GM12878 (cell line): ENCODE data around the gene CRYBA2. TPM values are rescaled to one million over a fixed set of nuclear protein-coding genes. Genes with fewer than 3 reads are reported as not detected.

Experiments
- ATAC-seq: fragments of 200-7000 bp; cut with Tn5 transposase; 3 replicates; pipeline ENCODE4 v1.9.1; 2020; ENCODE audit warnings: mild to moderate bottlenecking, moderate library complexity
- BruUV-seq: library from RNA; stranded (reverse); fragments of 400-500 nt; replicated peaks from 2 replicates; lab custom pipeline; 2021; lab: Mats Ljungman, UMichigan
- CTCF ChIA-PET: fragments of 300-600 bp; sonication (Branson Sonifier 250); formaldehyde crosslinking; extraction: SDS; loops from one replicate; lab custom pipeline; 2021; ENCODE audit warnings: inconsistent platforms; lab: Yijun Ruan, JAX
- POLR2A ChIA-PET: fragments of 350-600 bp; formaldehyde crosslinking; extraction: SDS; loops from one replicate; lab custom pipeline; 2021; ENCODE audit warnings: inconsistent platforms; lab: Charles Lee
- RAD21 ChIA-PET: fragments of 300-600 bp; sonication (Branson Sonifier 250); formaldehyde crosslinking; loops from one replicate; lab custom pipeline; 2023; ENCODE audit warnings: antibody characterized with exemption; ENCODE audit not compliant: unreplicated experiment; lab: Charles Lee
- SMC1A ChIA-PET: fragments of 300-600 bp; sonication (Branson Sonifier 250); formaldehyde crosslinking; loops from one replicate; lab custom pipeline; 2023; ENCODE audit not compliant: unreplicated experiment, uncharacterized antibody; lab: Charles Lee
- DNase-seq: peaks from one replicate; pipeline ENCODE4 v3.0.0-alpha.2; 2011; ENCODE audit warnings: low read depth, low spot score
- FAIRE-seq: peaks from 3 replicates; lab custom pipeline; 2011; peaks lifted over from hg19 to GRCh38; lab: Jason Lieb, UNC
- H2AFZ ChIP-seq: 2 replicates; pipeline ENCODE4 v1.6.0; 2011; ENCODE audit warnings: low read depth, low read length, control low read depth; ENCODE audit not compliant: control insufficient read depth
- H3K27ac ChIP-seq: 2 replicates; pipeline ENCODE4 v1.5.1; 2011; ENCODE audit warnings: control low read depth; ENCODE audit not compliant: control insufficient read depth, insufficient read depth
- H3K27me3 ChIP-seq, 2 experiments: replicated peaks in 1 of 2; 2 replicates each; pipeline versions ENCODE4 v1.6.0 to v1.6.1; 2011; ENCODE audit warnings: low read length in 1 of 2; ENCODE audit not compliant: control insufficient read depth in 2 of 2, insufficient read depth in 2 of 2
- H3K36me3 ChIP-seq, 2 experiments: 2 replicates each; pipeline ENCODE4 v1.5.1; 2011; ENCODE audit warnings: low read length in 1 of 2; ENCODE audit not compliant: control insufficient read depth in 2 of 2, insufficient read depth in 2 of 2
- H3K4me1 ChIP-seq: 2 replicates; pipeline ENCODE4 v1.6.1; 2011; ENCODE audit warnings: mild to moderate bottlenecking, low read length, moderate library complexity, mixed read lengths; ENCODE audit not compliant: control insufficient read depth, insufficient read depth
- H3K4me2 ChIP-seq: 2 replicates; pipeline ENCODE4 v1.6.0; 2011; ENCODE audit warnings: control low read depth; ENCODE audit not compliant: control insufficient read depth, insufficient read depth
- H3K4me3 ChIP-seq: fragments of 200-600 bp; sonication (generic); 2 replicates; pipeline ENCODE4 v1.5.1; 2016
- H3K79me2 ChIP-seq: 2 replicates; pipeline ENCODE4 v1.6.0; 2011; ENCODE audit warnings: low read length; ENCODE audit not compliant: control insufficient read depth, insufficient read depth
- H3K9ac ChIP-seq: 2 replicates; pipeline ENCODE4 v1.8.0; 2011; ENCODE audit warnings: low read length, control low read depth, mixed read lengths; ENCODE audit not compliant: control insufficient read depth, insufficient read depth
- H3K9me3 ChIP-seq: replicated peaks from 3 replicates; pipeline ENCODE4 v1.5.1; 2011; ENCODE audit warnings: mild to moderate bottlenecking, low read length; ENCODE audit not compliant: control insufficient read depth, insufficient read depth
- H4K20me1 ChIP-seq: 2 replicates; pipeline ENCODE4 v1.6.0; 2011; ENCODE audit not compliant: control insufficient read depth, insufficient read depth
- E4F1 ChIP-seq: fragments of 450-650 bp; IDR thresholded peaks from 2 replicates; pipeline ENCODE4 v1.6.1; 2018; ENCODE audit warnings: borderline replicate concordance, mild to moderate bottlenecking; ENCODE audit not compliant: partially characterized antibody
- HDGF ChIP-seq: fragments of 450-650 bp; IDR thresholded peaks from 2 replicates; pipeline ENCODE4 v1.6.1; 2016; ENCODE audit warnings: antibody characterized with exemption
- IRF3 ChIP-seq: fragments of 450-650 bp; IDR thresholded peaks from 2 replicates; pipeline ENCODE4 v1.6.1; 2014; ENCODE audit warnings: mild to moderate bottlenecking
- NBN ChIP-seq: fragments of 450-650 bp; IDR thresholded peaks from 2 replicates; pipeline ENCODE4 v1.6.1; 2016
- PAX5 ChIP-seq: IDR thresholded peaks from 2 replicates; pipeline ENCODE4 v1.6.1; 2011; ENCODE audit warnings: low read depth, low read length, borderline replicate concordance
- WGBS: methylation state at CpG from one replicate; pipeline ENCODE4 v1.1.6; 2016; ENCODE audit warnings: low lambda C conversion rate; ENCODE audit not compliant: insufficient replicate concordance, insufficient coverage; ENCODE audit errors: missing lambda C conversion rate; 5-methylcytosine and 5-hydroxymethylcytosine counted together
- in situ Hi-C: fragments of 300-500 bp; cut with MboI; formaldehyde crosslinking; loops from 9 replicates; pipeline ENCODE4 v1.14.3; 2018; ENCODE audit warnings: mixed read lengths
- intact Hi-C: fragments of 100-400 bp; cut with micrococcal nuclease; formaldehyde crosslinking; loops from one replicate; pipeline ENCODE4 v1.14.2; 2022; ENCODE audit not compliant: unreplicated experiment
- polyA plus RNA-seq, 11 experiments: library from polyadenylated mRNA; depleted of rRNA in 4 of 11; unstranded in 6 of 11; stranded (reverse) in 5 of 11; fragments of >200 nt; fragmentation: Nextera tagmentation in 4 of 11; fragmentation: Illumina TruSeq in 1 of 11; extraction: Ambion mirVana in 4 of 11; extraction: Trizol in 1 of 11; gene quantifications; 1 replicate in 1 of 11; 2 replicates in 10 of 11; pipeline versions ENCODE4 v1.2.1 to v1.2.3, GENCODE V29; 2011 to 2016; ENCODE audit warnings: inconsistent platforms in 2 of 11, missing spikeins in 2 of 11, low read depth in 1 of 11
- total RNA-seq, 4 experiments: library from RNA; depleted of rRNA in 3 of 4; stranded (reverse); fragments of >200 nt in 3 of 4; fragmentation: Illumina TruSeq in 1 of 4; extraction: Trizol in 1 of 4; gene quantifications; 2 replicates each; pipeline versions ENCODE4 v1.2.1 to v1.2.3, GENCODE V29; 2013 to 2021
- TF ChIP-seq, protein P1 (sequence below): fragments of 450-650 bp; formaldehyde crosslinking; IDR thresholded peaks from 2 replicates; pipeline ENCODE4 v1.4.0; 2020; ENCODE audit warnings: mild to moderate bottlenecking, moderate library complexity

Gene CRYBA2
- total and polyA plus RNA-seq, 10 of the 15 experiments (the other 5 are each of a cell fraction or from before 2014, with no cell fraction given) = not detected

GRCh38 chr2:219016721-219017120, 23.5 kb upstream of the CRYBA2 start:
- Histone ChIP-seq H3K36me3 (no peaks in the 10 kb centered on the region), H4K20me1 (no peaks in the 10 kb centered on the region), H3K9me3 (no peaks in the 10 kb centered on the region), H3K4me1 (no peaks in the 10 kb centered on the region), H3K27me3 (peaks cover 1 to 2% of the 10 kb centered on the region in 2 experiments; a peak in 1 of 4 replicates), H3K4me3 (no peak overlapping the region), H3K79me2 (no peaks in the 10 kb centered on the region), H3K4me2 (no peak overlapping the region), H3K9ac (no peak overlapping the region), H3K27ac (no peak overlapping the region), H2AFZ (no peak overlapping the region)
- no peak for ATAC-seq
- no TSS peak for BruUV-seq
- TF ChIP-seq NBN = no peak
- DNase-seq = no peak
- intact Hi-C loops = no loop called here
- WGBS = 61% methylated on average over 11 of the region's 11 CpGs
- in situ Hi-C loops = no loop called here
- ChIA-PET RAD21 (no interaction called here), POLR2A (no interaction called here), SMC1A (no interaction called here), CTCF (interaction anchor here (0.9 to 1.5 kb wide), 2 partner anchors 22 to 138 kb away, joined by 3 to 4 read pairs; no protein-coding TSS in a partner anchor)
- no peak for FAIRE-seq

DNA sequence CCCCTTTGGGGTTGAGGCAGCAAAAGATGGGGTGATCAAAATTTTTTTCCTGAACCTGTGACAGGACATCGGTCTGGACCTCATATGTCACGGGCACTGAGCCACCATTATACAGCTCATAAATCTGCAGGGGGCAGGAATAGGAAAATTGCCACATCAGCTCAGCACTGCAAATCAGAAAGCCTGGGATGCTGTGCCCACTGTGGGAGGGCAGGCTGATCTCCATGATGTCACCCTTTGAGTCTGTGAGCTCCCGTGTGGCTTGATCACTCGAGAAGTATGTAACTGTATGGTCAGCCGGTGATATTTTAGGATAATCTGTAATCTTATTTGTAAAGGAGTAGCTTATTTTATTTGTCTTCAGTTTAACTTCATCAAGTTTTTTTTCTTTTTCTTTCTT, 17.7 kb upstream of the CRYBA2 start:
- ATAC-seq (no peak), FAIRE-seq (no peak), DNase-seq (no peak)
- Histone ChIP-seq H3K4me1 (no peaks in the 10 kb centered on the region), H3K79me2 (no peaks in the 10 kb centered on the region), H3K36me3 (no peaks in the 10 kb centered on the region), H3K27ac (no peak overlapping the region), H3K27me3 (no peaks in the 10 kb centered on the region; a peak in 1 of 4 replicates), H4K20me1 (no peaks in the 10 kb centered on the region), H3K9ac (no peak overlapping the region), H3K9me3 (no peaks in the 10 kb centered on the region), H3K4me2 (no peak overlapping the region), H2AFZ (no peak overlapping the region), H3K4me3 (no peak overlapping the region)
- ChIA-PET RAD21 (interaction anchor here (0.6 to 1.8 kb wide), 4 partner anchors 109 to 144 kb away, joined by 3 to 6 read pairs (median 4); no protein-coding TSS in a partner anchor), SMC1A (interaction anchor here (0.7 to 2.5 kb wide), 3 partner anchors 134 to 847 kb away, joined by 3 to 9 read pairs (median 3); no protein-coding TSS in a partner anchor), CTCF (interaction anchor here (0.6 to 2.4 kb wide), 13 partner anchors 9 to 889 kb away, joined by 3 to 9 read pairs (median 4); partner anchors contain the start of gene CDK5R2), POLR2A (no interaction called here)
- in situ Hi-C loops = no loop called here
- BruUV-seq = no TSS peak
- intact Hi-C loops = no loop called here
- 72% methylated on average over 5 of the region's 5 CpGs for WGBS
- no peak for TF ChIP-seq E4F1
- TF ChIP-seq PAX5 = no peak
- TF ChIP-seq IRF3 = no peak
- no peak for TF ChIP-seq HDGF
- TF ChIP-seq, protein P1, sequence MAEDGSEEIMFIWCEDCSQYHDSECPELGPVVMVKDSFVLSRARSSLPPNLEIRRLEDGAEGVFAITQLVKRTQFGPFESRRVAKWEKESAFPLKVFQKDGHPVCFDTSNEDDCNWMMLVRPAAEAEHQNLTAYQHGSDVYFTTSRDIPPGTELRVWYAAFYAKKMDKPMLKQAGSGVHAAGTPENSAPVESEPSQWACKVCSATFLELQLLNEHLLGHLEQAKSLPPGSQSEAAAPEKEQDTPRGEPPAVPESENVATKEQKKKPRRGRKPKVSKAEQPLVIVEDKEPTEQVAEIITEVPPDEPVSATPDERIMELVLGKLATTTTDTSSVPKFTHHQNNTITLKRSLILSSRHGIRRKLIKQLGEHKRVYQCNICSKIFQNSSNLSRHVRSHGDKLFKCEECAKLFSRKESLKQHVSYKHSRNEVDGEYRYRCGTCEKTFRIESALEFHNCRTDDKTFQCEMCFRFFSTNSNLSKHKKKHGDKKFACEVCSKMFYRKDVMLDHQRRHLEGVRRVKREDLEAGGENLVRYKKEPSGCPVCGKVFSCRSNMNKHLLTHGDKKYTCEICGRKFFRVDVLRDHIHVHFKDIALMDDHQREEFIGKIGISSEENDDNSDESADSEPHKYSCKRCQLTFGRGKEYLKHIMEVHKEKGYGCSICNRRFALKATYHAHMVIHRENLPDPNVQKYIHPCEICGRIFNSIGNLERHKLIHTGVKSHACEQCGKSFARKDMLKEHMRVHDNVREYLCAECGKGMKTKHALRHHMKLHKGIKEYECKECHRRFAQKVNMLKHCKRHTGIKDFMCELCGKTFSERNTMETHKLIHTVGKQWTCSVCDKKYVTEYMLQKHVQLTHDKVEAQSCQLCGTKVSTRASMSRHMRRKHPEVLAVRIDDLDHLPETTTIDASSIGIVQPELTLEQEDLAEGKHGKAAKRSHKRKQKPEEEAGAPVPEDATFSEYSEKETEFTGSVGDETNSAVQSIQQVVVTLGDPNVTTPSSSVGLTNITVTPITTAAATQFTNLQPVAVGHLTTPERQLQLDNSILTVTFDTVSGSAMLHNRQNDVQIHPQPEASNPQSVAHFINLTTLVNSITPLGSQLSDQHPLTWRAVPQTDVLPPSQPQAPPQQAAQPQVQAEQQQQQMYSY (CRISPR knock-in tag) = no peak
